HG03175 (cell line): ENCODE data around the gene NFATC3.

Experiments used
- ATAC-seq: cut with Tn5 transposase; IDR thresholded peaks from one replicate; pipeline ENCODE4 v1.9.1; 2021; ENCODE audit warnings: mild to moderate bottlenecking, moderate library complexity; ENCODE audit not compliant: unreplicated experiment

NFATC3 gene

GRCh38 chr16:68229431-68230175 is 144.4 kb downstream of the NFATC3 start:
- ATAC-seq, result no peak

- ATAC-seq, result no peak
Measured at GRCh38 chr16:68230176-68230571, 145.0 kb downstream of the NFATC3 start.

GRCh38 chr16:68230956-68231355 is 145.8 kb downstream of the NFATC3 start:
- no peak for ATAC-seq

GRCh38 chr16:68231384-68232136 is 146.4 kb downstream of the NFATC3 start:
- ATAC-seq, result no peak

- ATAC-seq, result no peak
Measured at GRCh38 chr16:68232335-68232734, 147.2 kb downstream of the NFATC3 start.

GRCh38 chr16:68233085-68233834 is 148.1 kb downstream of the NFATC3 start:
- ATAC-seq, result no peak

GRCh38 chr16:68233835-68234187 is 148.6 kb downstream of the NFATC3 start:
- no peak for ATAC-seq

GRCh38 chr16:68234188-68235107 is 149.3 kb downstream of the NFATC3 start:
- no peak for ATAC-seq

GRCh38 chr16:68235108-68235886 is 150.1 kb downstream of the NFATC3 start:
- ATAC-seq, result no peak

GRCh38 chr16:68235887-68236136 is 150.6 kb downstream of the NFATC3 start, which contains the start of gene ESRP2:
Gene ESRP2 (minus strand): TSS chr16:68236127. CDS start chr16:68236045, 82 bp downstream.
- no peak for ATAC-seq

GRCh38 chr16:68236137-68236825 is 151.1 kb downstream of the NFATC3 start:
- ATAC-seq, result no peak

GRCh38 chr16:68236826-68237242 is 151.7 kb downstream of the NFATC3 start:
- ATAC-seq, result no peak

GRCh38 chr16:68237243-68238028 is 152.3 kb downstream of the NFATC3 start:
- ATAC-seq, result peak; percentile 79

- peak; percentile 26 for ATAC-seq
Measured at GRCh38 chr16:68238029-68238345, 152.8 kb downstream of the NFATC3 start.

GRCh38 chr16:68242085-68242484 is 156.9 kb downstream of the NFATC3 start:
- no peak for ATAC-seq

GRCh38 chr16:68242926-68243858 is 158.0 kb downstream of the NFATC3 start:
- no peak for ATAC-seq

- ATAC-seq, result no peak
Measured at GRCh38 chr16:68244481-68244902, 159.3 kb downstream of the NFATC3 start.
